Fibroblast of upper back skin (primary cell): Measurements from ENCODE around the gene ARHGAP23.
"Not testable (repeated sequence)": the region's sequence is repeated elsewhere in the genome, so short reads cannot be mapped to it uniquely, and the experiment has no call there.

Experiments
- DNase-seq: peaks from one replicate; pipeline ENCODE4 v3.0.0-alpha.2; 2013

Gene ARHGAP23

GRCh38 chr17:38492067-38493040, 64.1 kb downstream of the ARHGAP23 start:
- peak; percentile 82 for DNase-seq

GRCh38 chr17:38494152-38494551, 65.9 kb downstream of the ARHGAP23 start:
- not testable (repeated sequence) for DNase-seq

GRCh38 chr17:38497656-38498055, 69.4 kb downstream of the ARHGAP23 start:
- not testable (repeated sequence) for DNase-seq

- DNase-seq, result no peak
Measured at GRCh38 chr17:38498353-38498752, 70.1 kb downstream of the ARHGAP23 start.

GRCh38 chr17:38499230-38499629, 71.0 kb downstream of the ARHGAP23 start:
- not testable (repeated sequence) for DNase-seq

GRCh38 chr17:38501718-38502117, 73.5 kb downstream of the ARHGAP23 start:
- DNase-seq, result not testable (repeated sequence)

GRCh38 chr17:38503286-38503913, 75.1 kb downstream of the ARHGAP23 start:
- not testable (repeated sequence) for DNase-seq

GRCh38 chr17:38504216-38504615, 76.0 kb downstream of the ARHGAP23 start:
- DNase-seq, result no peak

- no peak for DNase-seq
Measured at GRCh38 chr17:38507436-38507835, 79.2 kb downstream of the ARHGAP23 start.

GRCh38 chr17:38507921-38508569, 79.8 kb downstream of the ARHGAP23 start:
- DNase-seq, result no peak

- no peak for DNase-seq
Measured at GRCh38 chr17:38508570-38508950, 80.3 kb downstream of the ARHGAP23 start.

- peak; percentile 93 for DNase-seq
Measured at GRCh38 chr17:38508954-38509771, 80.9 kb downstream of the ARHGAP23 start.

- DNase-seq, result peak; percentile 28
Measured at GRCh38 chr17:38509772-38510420, 81.6 kb downstream of the ARHGAP23 start.

- peak; percentile 24 for DNase-seq
Measured at GRCh38 chr17:38510421-38511149, 82.3 kb downstream of the ARHGAP23 start.

GRCh38 chr17:38511150-38512108, 83.2 kb downstream of the ARHGAP23 start:
- peak; percentile 84 for DNase-seq

- no peak for DNase-seq
Measured at GRCh38 chr17:38512473-38513058, 84.3 kb downstream of the ARHGAP23 start.

- not testable (repeated sequence) for DNase-seq
Measured at GRCh38 chr17:38526526-38526925, 98.3 kb downstream of the ARHGAP23 start.

- DNase-seq, result not testable (repeated sequence)
Measured at GRCh38 chr17:38528141-38528540, 99.9 kb downstream of the ARHGAP23 start.

- DNase-seq, result not testable (repeated sequence)
Measured at GRCh38 chr17:38530856-38531255, 102.6 kb downstream of the ARHGAP23 start.

GRCh38 chr17:38531761-38532160, 103.5 kb downstream of the ARHGAP23 start:
- not testable (repeated sequence) for DNase-seq
